Measurements from ENCODE around the gene WASHC2C. TPM values are rescaled to one million over a fixed set of nuclear protein-coding genes. Genes with fewer than 3 reads are reported as not detected.
A peak's percentile ranks its signal among the peaks of the same experiment; 100 is the strongest.
"Not testable (repeated sequence)": the region's sequence is repeated elsewhere in the genome, so short reads cannot be mapped to it uniquely, and the experiment has no call there.

Gene WASHC2C, protein sequence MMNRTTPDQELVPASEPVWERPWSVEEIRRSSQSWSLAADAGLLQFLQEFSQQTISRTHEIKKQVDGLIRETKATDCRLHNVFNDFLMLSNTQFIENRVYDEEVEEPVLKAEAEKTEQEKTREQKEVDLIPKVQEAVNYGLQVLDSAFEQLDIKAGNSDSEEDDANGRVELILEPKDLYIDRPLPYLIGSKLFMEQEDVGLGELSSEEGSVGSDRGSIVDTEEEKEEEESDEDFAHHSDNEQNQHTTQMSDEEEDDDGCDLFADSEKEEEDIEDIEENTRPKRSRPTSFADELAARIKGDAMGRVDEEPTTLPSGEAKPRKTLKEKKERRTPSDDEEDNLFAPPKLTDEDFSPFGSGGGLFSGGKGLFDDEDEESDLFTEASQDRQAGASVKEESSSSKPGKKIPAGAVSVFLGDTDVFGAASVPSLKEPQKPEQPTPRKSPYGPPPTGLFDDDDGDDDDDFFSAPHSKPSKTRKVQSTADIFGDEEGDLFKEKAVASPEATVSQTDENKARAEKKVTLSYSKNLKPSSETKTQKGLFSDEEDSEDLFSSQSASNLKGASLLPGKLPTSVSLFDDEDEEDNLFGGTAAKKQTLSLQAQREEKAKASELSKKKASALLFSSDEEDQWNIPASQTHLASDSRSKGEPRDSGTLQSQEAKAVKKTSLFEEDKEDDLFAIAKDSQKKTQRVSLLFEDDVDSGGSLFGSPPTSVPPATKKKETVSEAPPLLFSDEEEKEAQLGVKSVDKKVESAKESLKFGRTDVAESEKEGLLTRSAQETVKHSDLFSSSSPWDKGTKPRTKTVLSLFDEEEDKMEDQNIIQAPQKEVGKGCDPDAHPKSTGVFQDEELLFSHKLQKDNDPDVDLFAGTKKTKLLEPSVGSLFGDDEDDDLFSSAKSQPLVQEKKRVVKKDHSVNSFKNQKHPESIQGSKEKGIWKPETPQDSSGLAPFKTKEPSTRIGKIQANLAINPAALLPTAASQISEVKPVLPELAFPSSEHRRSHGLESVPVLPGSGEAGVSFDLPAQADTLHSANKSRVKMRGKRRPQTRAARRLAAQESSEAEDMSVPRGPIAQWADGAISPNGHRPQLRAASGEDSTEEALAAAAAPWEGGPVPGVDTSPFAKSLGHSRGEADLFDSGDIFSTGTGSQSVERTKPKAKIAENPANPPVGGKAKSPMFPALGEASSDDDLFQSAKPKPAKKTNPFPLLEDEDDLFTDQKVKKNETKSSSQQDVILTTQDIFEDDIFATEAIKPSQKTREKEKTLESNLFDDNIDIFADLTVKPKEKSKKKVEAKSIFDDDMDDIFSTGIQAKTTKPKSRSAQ (N-terminal part only)
- total RNA-seq (2021; ENCODE audit: unreplicated experiment) (73.6 TPM), Bru-seq, nascent RNA (percentile 82 among the genes with signal in this experiment), BruChase-seq, experiment 1, labeled RNA remaining after a 2-hour chase (percentile 82 among the genes with signal in this experiment), BruChase-seq, experiment 2, labeled RNA remaining after a 6-hour chase (percentile 85 among the genes with signal in this experiment)
- 49.5 TPM for polyA plus RNA-seq (2012; ENCODE audit: insufficient read length)
- long read RNA-seq, full-length matches to known transcripts: 93 of 244 reads
- long read RNA-seq, partial matches to known transcripts: 58 of 244 reads
- long read RNA-seq, other reads (novel, unspliced or antisense): 93 of 244 reads

DNA sequence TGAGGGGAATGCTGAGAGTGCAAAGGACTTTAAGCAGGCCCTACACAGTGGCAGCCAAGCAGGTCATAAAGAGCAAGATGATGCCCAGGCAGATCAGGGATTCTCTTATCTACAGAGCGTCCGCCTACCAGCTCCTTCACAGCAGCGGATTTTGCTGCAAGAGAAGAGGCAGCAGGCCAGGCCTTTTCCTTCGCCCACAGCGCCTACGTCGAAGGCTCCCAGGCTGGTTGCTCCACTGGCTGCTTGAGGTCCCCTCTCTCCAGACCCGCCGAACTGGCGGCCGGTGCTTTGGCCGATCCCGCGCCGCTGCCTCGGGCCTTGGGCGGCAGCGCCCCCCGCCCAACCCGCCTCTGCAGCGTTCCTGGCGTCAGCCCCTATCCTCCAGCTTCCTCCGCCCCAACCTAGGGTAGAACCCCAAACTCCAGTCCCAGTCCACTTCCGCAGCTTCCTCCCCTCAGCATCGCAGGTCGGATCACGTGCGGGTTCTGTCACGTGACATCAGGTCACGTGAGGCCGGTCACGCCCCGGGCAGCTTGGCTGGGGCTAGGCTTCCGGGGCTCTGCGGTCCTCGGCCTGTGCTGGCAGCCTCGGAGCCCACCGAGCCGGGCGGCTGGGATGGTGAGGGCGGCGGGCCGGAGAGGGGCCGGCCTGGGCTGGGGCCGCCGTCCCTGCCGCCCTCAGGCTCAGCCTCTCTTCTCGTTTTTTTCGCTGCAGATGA, at the start of gene WASHC2C:
Gene WASHC2C (plus strand): TSS at position 564 of the 718 bp plus-strand sequence. CDS start 52 bp downstream, at position 616.
- H3K27me3 ChIP-seq (ENCODE audit: control insufficient read depth, insufficient read depth, low read length); H3K36me3 ChIP-seq (ENCODE audit: control insufficient read depth, insufficient read depth, low read length); H3K4me1 ChIP-seq (ENCODE audit: control insufficient read depth, insufficient read depth, low read length); CTCF ChIA-PET; H3K9me3 ChIP-seq (ENCODE audit: control insufficient read depth, insufficient read depth, low read depth, low read length); intact Hi-C loops (cut with micrococcal nuclease; ENCODE audit: unreplicated experiment); POLR2A ChIA-PET; in situ Hi-C loops (cut with HindIII; ENCODE audit: low pct_unique_long_range_greater_than_20kb, low sequenced_read_pairs): not testable (repeated sequence)
- H3K4me3 ChIP-seq (ENCODE audit: low read depth in 2 of 2, low read length in 2 of 2): peak within 1 kb of the TSS; percentile 66 to 68
- TSS peak; percentile 90 for BruUV-seq (replicated peaks)
- peak within 1 kb of the TSS; percentile 69 for H3K27ac ChIP-seq (ENCODE audit: low read length)
- ATAC-seq (peak; percentile 93), DNase-seq (ENCODE audit: low read depth, low spot score) (peak; percentile 8)
- TF ChIP-seq SIN3A (IDR thresholded peaks at IDR 0.05; ENCODE audit: borderline replicate concordance, insufficient read depth, low read depth, low read length) (peak; percentile 99), POLR2AphosphoS5 (IDR thresholded peaks at IDR 0.05; ENCODE audit: low read depth, low read length) (peak; percentile 74)

- H3K27me3 ChIP-seq (ENCODE audit: control insufficient read depth, insufficient read depth, low read length); DNase-seq (ENCODE audit: low read depth, low spot score); H3K9me3 ChIP-seq (ENCODE audit: control insufficient read depth, insufficient read depth, low read depth, low read length); H3K36me3 ChIP-seq (ENCODE audit: control insufficient read depth, insufficient read depth, low read length); CTCF ChIA-PET; in situ Hi-C loops (cut with HindIII; ENCODE audit: low pct_unique_long_range_greater_than_20kb, low sequenced_read_pairs); H3K4me3 ChIP-seq (ENCODE audit: low read depth in 2 of 2, low read length in 2 of 2); H3K4me1 ChIP-seq (ENCODE audit: control insufficient read depth, insufficient read depth, low read length); POLR2A ChIA-PET; BruUV-seq (replicated peaks); ATAC-seq; intact Hi-C loops (cut with micrococcal nuclease; ENCODE audit: unreplicated experiment); H3K27ac ChIP-seq (ENCODE audit: low read length): not testable (repeated sequence)
Measured at GRCh38 chr10:45678467-45678866, 48.6 kb upstream of the WASHC2C start.

GRCh38 chr10:45710200-45710796, 16.8 kb upstream of the WASHC2C start:
- in situ Hi-C loops (cut with HindIII; ENCODE audit: low pct_unique_long_range_greater_than_20kb, low sequenced_read_pairs); BruUV-seq (replicated peaks); CTCF ChIA-PET: not testable (repeated sequence)

DNA sequence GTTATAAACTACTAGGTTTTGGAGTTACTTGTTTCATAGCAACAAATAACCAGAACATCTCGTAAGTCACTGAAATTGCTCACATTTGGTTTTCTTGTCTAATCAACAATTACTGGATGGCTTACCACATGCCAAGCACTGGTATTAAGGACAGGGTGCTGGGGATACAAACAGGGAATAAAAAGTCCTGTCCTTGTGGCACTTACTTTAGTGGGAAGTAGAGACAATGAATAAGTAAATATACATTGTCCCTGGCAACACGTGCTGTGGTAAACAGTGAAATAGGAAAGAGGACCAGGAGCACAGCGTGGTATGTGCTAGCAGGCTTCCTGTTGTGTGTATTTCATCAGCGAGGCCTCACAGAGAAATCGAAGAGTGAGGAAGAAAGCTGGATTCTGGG, 15.8 kb upstream of the WASHC2C start:
- H3K4me1 ChIP-seq (ENCODE audit: control insufficient read depth, insufficient read depth, low read length); H3K36me3 ChIP-seq (ENCODE audit: control insufficient read depth, insufficient read depth, low read length); in situ Hi-C loops (cut with HindIII; ENCODE audit: low pct_unique_long_range_greater_than_20kb, low sequenced_read_pairs); CTCF ChIA-PET; DNase-seq (ENCODE audit: low read depth, low spot score); ATAC-seq; H3K9me3 ChIP-seq (ENCODE audit: control insufficient read depth, insufficient read depth, low read depth, low read length); H3K27ac ChIP-seq (ENCODE audit: low read length); H3K27me3 ChIP-seq (ENCODE audit: control insufficient read depth, insufficient read depth, low read length); BruUV-seq (replicated peaks); H3K4me3 ChIP-seq (ENCODE audit: low read depth in 2 of 2, low read length in 2 of 2); POLR2A ChIA-PET; intact Hi-C loops (cut with micrococcal nuclease; ENCODE audit: unreplicated experiment): not testable (repeated sequence)

More at GRCh38 chr10:45710200-45710796, 16.8 kb upstream of the WASHC2C start:
- DNase-seq (ENCODE audit: low read depth, low spot score); intact Hi-C loops (cut with micrococcal nuclease; ENCODE audit: unreplicated experiment); H3K27me3 ChIP-seq (ENCODE audit: control insufficient read depth, insufficient read depth, low read length); H3K9me3 ChIP-seq (ENCODE audit: control insufficient read depth, insufficient read depth, low read depth, low read length); H3K4me1 ChIP-seq (ENCODE audit: control insufficient read depth, insufficient read depth, low read length); H3K27ac ChIP-seq (ENCODE audit: low read length); H3K36me3 ChIP-seq (ENCODE audit: control insufficient read depth, insufficient read depth, low read length); H3K4me3 ChIP-seq (ENCODE audit: low read depth in 2 of 2, low read length in 2 of 2): not testable (repeated sequence)
- POLR2A ChIA-PET: interaction anchor here (0.6 kb wide), 1 partner anchor 811 kb away, joined by 3 read pairs; no protein-coding TSS in a partner anchor
- ATAC-seq: peak; percentile 72; the same call in 1 of the 2 replicates

- in situ Hi-C loops (cut with HindIII; ENCODE audit: low pct_unique_long_range_greater_than_20kb, low sequenced_read_pairs); H3K9me3 ChIP-seq (ENCODE audit: control insufficient read depth, insufficient read depth, low read depth, low read length); H3K36me3 ChIP-seq (ENCODE audit: control insufficient read depth, insufficient read depth, low read length); BruUV-seq (replicated peaks); CTCF ChIA-PET; H3K4me1 ChIP-seq (ENCODE audit: control insufficient read depth, insufficient read depth, low read length); H3K27ac ChIP-seq (ENCODE audit: low read length); DNase-seq (ENCODE audit: low read depth, low spot score); POLR2A ChIA-PET; intact Hi-C loops (cut with micrococcal nuclease; ENCODE audit: unreplicated experiment); ATAC-seq; H3K27me3 ChIP-seq (ENCODE audit: control insufficient read depth, insufficient read depth, low read length); H3K4me3 ChIP-seq (ENCODE audit: low read depth in 2 of 2, low read length in 2 of 2): not testable (repeated sequence)
Measured at GRCh38 chr10:45717053-45717452, 10.0 kb upstream of the WASHC2C start.
